Measurements from ENCODE around the gene CYP4X1.
"Not testable (repeated sequence)": the region's sequence is repeated elsewhere in the genome, so short reads cannot be mapped to it uniquely, and the experiment has no call there.

CYP4X1 gene

DNA sequence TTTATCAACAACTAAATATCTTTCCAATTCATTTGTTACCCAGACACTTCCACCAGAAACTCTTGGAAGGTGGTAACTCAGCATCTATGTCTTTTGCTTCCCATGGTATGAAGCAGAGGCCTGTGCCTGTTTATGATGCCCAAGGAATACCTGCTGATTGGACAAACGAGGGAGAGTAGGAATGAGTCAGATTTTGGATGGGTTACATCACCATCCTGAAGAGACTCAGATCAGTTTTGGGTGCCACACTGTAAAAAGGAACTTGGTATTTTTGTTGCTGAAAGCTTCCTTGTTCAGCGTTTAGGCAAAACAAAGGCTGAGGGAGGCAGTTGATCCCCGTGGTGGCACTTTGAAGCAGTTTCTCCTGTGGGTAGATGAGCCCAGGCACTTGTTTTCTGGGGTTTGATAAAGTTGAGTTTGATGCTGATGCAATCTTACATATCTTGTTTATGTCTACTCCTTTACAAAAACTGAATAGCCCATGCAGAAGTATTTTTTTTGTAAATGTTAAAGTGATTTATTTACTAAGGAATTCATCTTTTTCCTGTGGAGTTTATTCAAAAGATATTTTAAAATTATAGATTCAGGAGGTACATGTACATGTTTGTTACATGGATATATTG is 26.7 kb upstream of the CYP4X1 start:
- TF ChIP-seq, protein P1, sequence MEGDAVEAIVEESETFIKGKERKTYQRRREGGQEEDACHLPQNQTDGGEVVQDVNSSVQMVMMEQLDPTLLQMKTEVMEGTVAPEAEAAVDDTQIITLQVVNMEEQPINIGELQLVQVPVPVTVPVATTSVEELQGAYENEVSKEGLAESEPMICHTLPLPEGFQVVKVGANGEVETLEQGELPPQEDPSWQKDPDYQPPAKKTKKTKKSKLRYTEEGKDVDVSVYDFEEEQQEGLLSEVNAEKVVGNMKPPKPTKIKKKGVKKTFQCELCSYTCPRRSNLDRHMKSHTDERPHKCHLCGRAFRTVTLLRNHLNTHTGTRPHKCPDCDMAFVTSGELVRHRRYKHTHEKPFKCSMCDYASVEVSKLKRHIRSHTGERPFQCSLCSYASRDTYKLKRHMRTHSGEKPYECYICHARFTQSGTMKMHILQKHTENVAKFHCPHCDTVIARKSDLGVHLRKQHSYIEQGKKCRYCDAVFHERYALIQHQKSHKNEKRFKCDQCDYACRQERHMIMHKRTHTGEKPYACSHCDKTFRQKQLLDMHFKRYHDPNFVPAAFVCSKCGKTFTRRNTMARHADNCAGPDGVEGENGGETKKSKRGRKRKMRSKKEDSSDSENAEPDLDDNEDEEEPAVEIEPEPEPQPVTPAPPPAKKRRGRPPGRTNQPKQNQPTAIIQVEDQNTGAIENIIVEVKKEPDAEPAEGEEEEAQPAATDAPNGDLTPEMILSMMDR (IDR thresholded peaks at IDR 0.05; ENCODE audit: low read depth, low read length, missing control alignments), result no peak
- in situ Hi-C loops (cut with HindIII; ENCODE audit: low sequenced_read_pairs), result loop anchor here (5.0 kb wide), 1 partner anchor 46 kb away; no protein-coding TSS in a partner anchor
- H3K4me3 ChIP-seq (ENCODE audit: low read depth, low read length), result no peak overlapping the region
- DNase-seq (ENCODE audit: low read depth), result no peak

DNA sequence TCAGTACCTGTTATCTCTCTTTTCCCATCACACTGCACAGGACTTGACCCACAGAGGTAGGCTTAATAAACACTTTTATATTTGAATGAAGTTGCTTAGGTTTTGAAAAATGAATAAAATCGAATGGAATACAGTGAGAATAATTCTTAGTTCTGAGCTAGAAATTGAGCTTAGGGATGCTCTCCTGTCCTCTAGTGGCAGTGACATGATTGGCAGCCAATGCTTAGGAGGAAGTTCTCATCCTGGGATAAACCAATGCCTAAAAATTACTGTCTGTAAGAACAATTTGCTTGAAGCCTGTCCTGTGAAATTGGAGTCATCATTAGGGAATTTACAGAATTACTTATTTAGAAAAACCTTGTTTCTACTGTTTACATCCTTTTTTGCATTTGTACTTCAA is 21.3 kb upstream of the CYP4X1 start:
- in situ Hi-C loops (cut with HindIII; ENCODE audit: low sequenced_read_pairs), result no loop called here
- no peak for DNase-seq (ENCODE audit: low read depth)
- TF ChIP-seq, protein P1 (IDR thresholded peaks at IDR 0.05; ENCODE audit: low read depth, low read length, missing control alignments), result peak; percentile 20

DNA sequence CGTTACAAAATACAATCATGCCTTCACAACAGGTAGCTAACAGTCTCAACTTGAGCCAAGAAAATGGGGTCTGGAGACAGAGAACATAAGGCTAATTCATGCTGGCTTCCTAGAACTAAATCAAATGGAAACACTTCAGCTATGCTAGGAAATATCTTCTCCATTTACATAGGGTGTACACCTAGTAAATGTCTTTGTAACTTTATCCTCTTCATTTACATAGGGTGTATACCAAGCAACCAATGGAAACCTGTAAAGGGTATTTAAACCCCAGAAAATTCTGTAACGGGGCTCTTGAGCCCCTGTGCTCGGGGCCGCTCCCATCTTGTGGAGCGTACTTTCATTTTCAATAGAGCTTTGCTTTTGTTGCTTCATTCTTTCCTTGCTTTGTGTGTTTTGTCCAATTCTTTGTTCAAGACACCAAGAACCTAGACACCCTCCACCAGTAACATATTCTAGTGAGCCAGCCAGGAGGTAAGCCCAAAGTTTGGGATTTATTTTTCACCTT is 19.5 kb upstream of the CYP4X1 start:
- in situ Hi-C loops (cut with HindIII; ENCODE audit: low sequenced_read_pairs), result no loop called here
- DNase-seq (ENCODE audit: low read depth), result no peak
- no peak overlapping the region for H3K4me3 ChIP-seq (ENCODE audit: low read depth, low read length)
- TF ChIP-seq, protein P1 (IDR thresholded peaks at IDR 0.05; ENCODE audit: low read depth, low read length, missing control alignments), result no peak

More for the DNA sequence above, 21.3 kb upstream of the CYP4X1 start:
- no peak overlapping the region for H3K4me3 ChIP-seq (ENCODE audit: low read depth, low read length)

DNA sequence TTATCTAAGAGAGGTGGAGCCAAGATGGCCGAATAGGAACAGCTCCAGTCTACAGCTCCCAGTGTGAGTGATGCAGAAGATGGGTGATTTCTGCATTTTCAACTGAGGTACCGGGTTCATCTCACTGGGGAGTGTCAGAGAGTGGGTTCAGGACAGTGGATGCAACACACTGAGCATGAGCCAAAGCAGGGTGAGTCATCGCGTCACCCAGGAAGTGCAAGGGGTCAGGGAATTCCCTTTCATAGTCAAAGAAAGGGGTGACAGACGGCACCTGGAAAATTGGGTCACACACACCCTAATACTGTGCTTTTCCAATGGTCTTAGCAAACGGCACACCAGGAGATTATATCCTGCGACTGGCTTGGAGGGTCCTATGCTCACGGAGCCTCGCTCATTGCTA is 17.0 kb upstream of the CYP4X1 start:
- H3K4me3 ChIP-seq (ENCODE audit: low read depth, low read length); DNase-seq (ENCODE audit: low read depth); in situ Hi-C loops (cut with HindIII; ENCODE audit: low sequenced_read_pairs): not testable (repeated sequence)

GRCh38 chr1:47013293-47013692 is 10.2 kb upstream of the CYP4X1 start:
- in situ Hi-C loops (cut with HindIII; ENCODE audit: low sequenced_read_pairs), result no loop called here
- no peak overlapping the region for H3K4me3 ChIP-seq (ENCODE audit: low read depth, low read length)
- TF ChIP-seq, protein P1 (IDR thresholded peaks at IDR 0.05; ENCODE audit: low read depth, low read length, missing control alignments), result no peak
- no peak for DNase-seq (ENCODE audit: low read depth)

DNA sequence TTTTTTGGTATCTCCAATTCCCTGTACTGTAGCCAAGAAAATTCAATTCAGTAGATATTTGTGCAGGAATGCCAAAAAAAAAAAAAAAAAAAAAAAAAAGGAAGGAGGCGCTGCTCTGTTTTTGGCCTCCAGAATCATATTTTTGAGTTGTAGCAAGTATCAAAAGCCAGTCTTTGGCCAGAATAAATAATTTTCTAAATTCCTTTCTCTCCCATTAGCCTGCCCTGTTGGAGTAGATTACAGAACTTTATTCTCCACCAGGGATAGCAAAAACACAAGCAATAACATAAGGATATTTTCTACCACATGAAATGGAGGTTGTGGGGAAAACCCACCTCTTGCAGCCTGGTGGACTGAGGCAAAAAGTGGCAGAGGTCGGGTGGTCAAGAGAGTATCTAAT is 2.4 kb upstream of the CYP4X1 start:
- in situ Hi-C loops (cut with HindIII; ENCODE audit: low sequenced_read_pairs), result no loop called here
- H3K4me3 ChIP-seq (ENCODE audit: low read depth, low read length), result no peak overlapping the region
- TF ChIP-seq, protein P1 (IDR thresholded peaks at IDR 0.05; ENCODE audit: low read depth, low read length, missing control alignments), result no peak
- DNase-seq (ENCODE audit: low read depth), result no peak

DNA sequence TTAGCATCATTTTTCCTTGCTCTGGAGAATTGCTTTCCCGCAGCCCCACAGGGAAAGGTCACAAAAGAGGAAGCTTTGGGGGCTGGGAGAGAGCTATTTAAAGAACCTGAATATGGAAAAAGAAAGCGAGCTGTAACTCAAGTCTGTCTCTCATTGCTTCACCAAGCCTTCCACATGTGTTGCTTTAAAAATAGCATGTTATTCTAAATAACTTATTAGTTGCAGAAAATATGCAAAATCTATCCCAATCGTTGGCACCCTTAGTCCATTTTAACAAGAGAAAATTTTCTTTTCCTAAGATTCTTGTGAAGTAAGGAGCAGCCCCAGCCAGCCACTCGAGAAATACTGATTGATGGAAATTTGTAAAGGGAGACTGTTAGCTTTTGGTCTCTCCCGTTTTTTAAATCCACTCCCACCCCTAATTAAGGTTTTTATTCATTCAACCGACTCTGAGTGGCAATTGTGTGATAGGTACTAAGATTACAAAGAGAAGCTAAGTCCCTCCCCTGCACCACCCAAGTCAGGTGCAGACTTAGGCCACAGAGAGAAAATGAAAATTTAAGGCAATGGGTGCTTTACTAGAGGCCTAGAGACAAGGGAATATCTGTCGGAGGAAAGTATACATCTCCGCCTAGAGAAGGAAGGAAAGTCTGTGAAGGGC is 802 bp downstream of the CYP4X1 start:
- in situ Hi-C loops (cut with HindIII; ENCODE audit: low sequenced_read_pairs), result no loop called here
- H3K4me3 ChIP-seq (ENCODE audit: low read depth, low read length), result peak overlapping the region; percentile 37
- no peak for DNase-seq (ENCODE audit: low read depth)
- TF ChIP-seq, protein P1 (IDR thresholded peaks at IDR 0.05; ENCODE audit: low read depth, low read length, missing control alignments), result no peak

All from astrocyte of the cerebellum (primary cell).